ENCODE results near the gene TNRC6B.
A peak's percentile ranks its signal among the peaks of the same experiment; 100 is the strongest.

TNRC6B gene

DNA sequence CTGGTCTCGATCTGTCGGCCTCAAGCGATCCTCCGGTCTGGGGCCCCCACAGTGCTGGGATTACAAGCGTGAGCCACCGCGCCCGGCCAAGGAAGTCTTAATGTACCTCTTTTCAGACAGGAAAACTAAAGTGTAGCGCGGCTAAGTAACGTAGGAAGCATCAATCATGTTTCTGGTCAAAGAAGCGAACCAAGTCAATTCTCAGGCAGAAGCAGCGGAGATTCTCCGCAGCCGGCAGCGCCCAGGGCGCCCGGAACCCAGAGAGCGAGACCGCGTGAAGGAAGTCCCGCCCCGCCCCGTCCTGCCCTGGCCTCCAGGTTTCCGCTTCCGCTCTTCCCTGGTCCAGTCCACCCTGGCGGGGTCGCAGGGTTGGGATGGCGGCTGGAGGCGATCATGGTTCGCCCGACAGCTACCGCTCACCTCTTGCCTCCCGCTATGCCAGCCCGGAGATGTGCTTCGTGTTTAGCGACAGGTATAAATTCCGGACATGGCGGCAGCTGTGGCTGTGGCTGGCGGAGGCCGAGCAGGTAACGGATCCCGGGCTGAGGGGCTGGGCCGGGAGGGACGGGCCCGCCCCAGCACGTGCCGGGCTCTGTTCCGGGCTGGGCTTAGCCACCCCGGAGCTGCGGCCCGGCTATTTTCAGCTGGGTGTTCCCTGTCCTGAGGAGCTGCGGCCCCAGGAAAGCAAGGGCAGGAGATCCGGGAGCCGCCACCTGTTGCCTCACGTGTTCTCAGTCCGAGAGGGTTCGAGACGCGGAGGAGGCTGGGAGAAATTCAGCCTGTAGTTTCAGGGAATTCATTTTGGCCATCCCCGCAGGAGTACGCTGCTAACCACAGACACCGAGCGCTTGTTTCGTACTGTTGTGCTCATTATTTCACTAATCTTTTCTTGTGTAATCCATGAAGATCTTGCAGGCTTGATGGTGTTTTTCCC is 168.7 kb downstream of the TNRC6B start, which contains the start of gene ADSL:
Gene ADSL (plus strand): TSS at position 316 of the 934 bp plus-strand sequence. CDS start 59 bp downstream, at position 375.
- Histone ChIP-seq H3K27me3 (ENCODE audit: low read depth, low read length) (no peaks in the 10 kb centered on the region), H3K4me1 (ENCODE audit: control insufficient read depth in 1 of 2, insufficient read depth in 2 of 2, low read length in 2 of 2) (peaks cover 7 to 18% of the 10 kb centered on the region in 2 donors), H3K4me3 (ENCODE audit: low read depth in 1 of 2, low read length in 2 of 2) (peak within 1 kb of the TSS; percentile 80 to 81), H3K9me3 (ENCODE audit: control insufficient read depth in 1 of 2, low read length in 2 of 2) (no peaks in the 10 kb centered on the region), H3K27ac (ENCODE audit: low read length) (peak within 1 kb of the TSS; percentile 83), H3K36me3 (ENCODE audit: control insufficient read depth in 1 of 2, insufficient read depth in 2 of 2, low read length in 2 of 2) (peaks cover 0 to 14% of the 10 kb centered on the region in 2 donors)

- H3K27ac ChIP-seq (ENCODE audit: low read length), result peak overlapping the region; percentile 83
- no peaks in the 10 kb centered on the region for H3K27me3 ChIP-seq (ENCODE audit: low read depth, low read length)
- peak overlapping the region; percentile 80 to 81 for H3K4me3 ChIP-seq (ENCODE audit: low read depth in 1 of 2, low read length in 2 of 2)
- peaks cover 7 to 18% of the 10 kb centered on the region in 2 donors for H3K4me1 ChIP-seq (ENCODE audit: control insufficient read depth in 1 of 2, insufficient read depth in 2 of 2, low read length in 2 of 2)
- no peaks in the 10 kb centered on the region for H3K9me3 ChIP-seq (ENCODE audit: control insufficient read depth in 1 of 2, low read length in 2 of 2)
- H3K36me3 ChIP-seq (ENCODE audit: control insufficient read depth in 1 of 2, insufficient read depth in 2 of 2, low read length in 2 of 2), result peaks cover 3 to 14% of the 10 kb centered on the region in 2 donors
Measured at GRCh38 chr22:40347300-40347699, 169.6 kb downstream of the TNRC6B start.

GRCh38 chr22:40348025-40348658 is 170.4 kb downstream of the TNRC6B start:
- H3K36me3 ChIP-seq (ENCODE audit: control insufficient read depth in 1 of 2, insufficient read depth in 2 of 2, low read length in 2 of 2), result peaks cover 10 to 21% of the 10 kb centered on the region in 2 donors
- H3K27ac ChIP-seq (ENCODE audit: low read length), result peak overlapping the region; percentile 83
- H3K27me3 ChIP-seq (ENCODE audit: low read depth, low read length), result no peaks in the 10 kb centered on the region
- H3K4me1 ChIP-seq (ENCODE audit: control insufficient read depth in 1 of 2, insufficient read depth in 2 of 2, low read length in 2 of 2), result peaks cover 7 to 18% of the 10 kb centered on the region in 2 donors
- H3K4me3 ChIP-seq (ENCODE audit: low read depth in 1 of 2, low read length in 2 of 2), result peak overlapping the region; percentile 80 to 81
- no peaks in the 10 kb centered on the region for H3K9me3 ChIP-seq (ENCODE audit: control insufficient read depth in 1 of 2, low read length in 2 of 2)

DNA sequence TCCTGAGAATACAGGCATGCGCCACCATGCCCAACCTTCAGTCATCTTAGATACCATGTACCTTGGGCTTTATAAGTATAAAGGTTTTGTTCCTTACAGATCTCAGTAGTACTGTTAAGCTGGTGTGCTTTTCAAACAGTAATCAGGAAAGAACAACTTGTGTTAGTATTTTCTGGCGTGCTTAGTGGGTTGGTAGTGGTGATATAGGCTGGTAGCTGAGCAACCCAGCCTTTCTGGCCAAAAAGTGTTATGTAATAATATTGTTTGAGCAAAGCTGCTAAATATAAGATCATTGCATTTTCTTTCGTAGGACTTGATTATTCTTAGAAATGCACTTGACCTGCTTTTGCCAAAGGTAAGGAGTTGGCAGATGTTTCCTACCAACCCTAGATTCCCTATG is 175.0 kb downstream of the TNRC6B start:
- Histone ChIP-seq H3K9me3 (ENCODE audit: control insufficient read depth in 1 of 2, low read length in 2 of 2) (no peaks in the 10 kb centered on the region), H3K27ac (ENCODE audit: low read length) (no peak overlapping the region), H3K36me3 (ENCODE audit: control insufficient read depth in 1 of 2, insufficient read depth in 2 of 2, low read length in 2 of 2) (peaks cover 14 to 53% of the 10 kb centered on the region in 2 donors), H3K4me1 (ENCODE audit: control insufficient read depth in 1 of 2, insufficient read depth in 2 of 2, low read length in 2 of 2) (peaks cover 2 to 8% of the 10 kb centered on the region in 2 donors), H3K4me3 (ENCODE audit: low read depth in 1 of 2, low read length in 2 of 2) (no peak overlapping the region), H3K27me3 (ENCODE audit: low read depth, low read length) (no peaks in the 10 kb centered on the region)

- Histone ChIP-seq H3K4me3 (ENCODE audit: low read depth in 1 of 2, low read length in 2 of 2) (no peak overlapping the region), H3K27me3 (ENCODE audit: low read depth, low read length) (no peaks in the 10 kb centered on the region), H3K36me3 (ENCODE audit: control insufficient read depth in 1 of 2, insufficient read depth in 2 of 2, low read length in 2 of 2) (peaks cover 64 to 91% of the 10 kb centered on the region in 2 donors), H3K4me1 (ENCODE audit: control insufficient read depth in 1 of 2, insufficient read depth in 2 of 2, low read length in 2 of 2) (no peaks in the 10 kb centered on the region), H3K9me3 (ENCODE audit: control insufficient read depth in 1 of 2, low read length in 2 of 2) (no peaks in the 10 kb centered on the region), H3K27ac (ENCODE audit: low read length) (no peak overlapping the region)
Measured at GRCh38 chr22:40361100-40361499, 183.4 kb downstream of the TNRC6B start.

DNA sequence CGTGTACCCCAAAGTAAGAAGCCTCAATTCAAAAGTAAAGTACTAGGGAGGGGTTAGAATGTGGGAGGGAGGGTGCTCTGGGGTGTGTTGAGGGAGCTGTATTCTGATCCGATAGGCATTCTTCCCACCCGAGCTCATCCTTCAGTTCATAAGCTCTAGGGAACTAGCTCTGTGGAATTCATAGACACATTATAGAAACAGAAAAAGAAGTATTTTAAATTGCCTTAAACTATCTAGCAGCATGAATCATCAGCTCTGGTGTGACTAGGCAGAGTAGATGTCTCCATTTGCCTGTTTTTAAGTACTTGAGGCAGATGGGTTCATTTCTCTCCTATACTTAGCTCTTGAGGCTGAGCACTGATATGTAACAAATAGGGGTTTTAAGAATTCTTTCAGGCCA is 185.3 kb downstream of the TNRC6B start:
- no peak overlapping the region for H3K4me3 ChIP-seq (ENCODE audit: low read depth in 1 of 2, low read length in 2 of 2)
- no peaks in the 10 kb centered on the region for H3K4me1 ChIP-seq (ENCODE audit: control insufficient read depth in 1 of 2, insufficient read depth in 2 of 2, low read length in 2 of 2)
- no peaks in the 10 kb centered on the region for H3K27me3 ChIP-seq (ENCODE audit: low read depth, low read length)
- H3K9me3 ChIP-seq (ENCODE audit: control insufficient read depth in 1 of 2, low read length in 2 of 2), result no peaks in the 10 kb centered on the region
- peaks cover 72 to 96% of the 10 kb centered on the region in 2 donors for H3K36me3 ChIP-seq (ENCODE audit: control insufficient read depth in 1 of 2, insufficient read depth in 2 of 2, low read length in 2 of 2)
- no peak overlapping the region for H3K27ac ChIP-seq (ENCODE audit: low read length)

- Histone ChIP-seq H3K4me1 (ENCODE audit: control insufficient read depth in 1 of 2, insufficient read depth in 2 of 2, low read length in 2 of 2) (no peaks in the 10 kb centered on the region), H3K4me3 (ENCODE audit: low read depth in 1 of 2, low read length in 2 of 2) (no peak overlapping the region), H3K9me3 (ENCODE audit: control insufficient read depth in 1 of 2, low read length in 2 of 2) (no peaks in the 10 kb centered on the region), H3K36me3 (ENCODE audit: control insufficient read depth in 1 of 2, insufficient read depth in 2 of 2, low read length in 2 of 2) (peaks cover 63 to 84% of the 10 kb centered on the region in 2 donors), H3K27me3 (ENCODE audit: low read depth, low read length) (no peaks in the 10 kb centered on the region), H3K27ac (ENCODE audit: low read length) (no peak overlapping the region)
Measured at GRCh38 chr22:40364431-40364830, 186.7 kb downstream of the TNRC6B start.

GRCh38 chr22:40366068-40366467 is 188.3 kb downstream of the TNRC6B start:
- no peaks in the 10 kb centered on the region for H3K9me3 ChIP-seq (ENCODE audit: control insufficient read depth in 1 of 2, low read length in 2 of 2)
- no peaks in the 10 kb centered on the region for H3K27me3 ChIP-seq (ENCODE audit: low read depth, low read length)
- H3K4me3 ChIP-seq (ENCODE audit: low read depth in 1 of 2, low read length in 2 of 2), result no peak overlapping the region
- H3K36me3 ChIP-seq (ENCODE audit: control insufficient read depth in 1 of 2, insufficient read depth in 2 of 2, low read length in 2 of 2), result peaks cover 56 to 68% of the 10 kb centered on the region in 2 donors
- no peak overlapping the region for H3K27ac ChIP-seq (ENCODE audit: low read length)
- H3K4me1 ChIP-seq (ENCODE audit: control insufficient read depth in 1 of 2, insufficient read depth in 2 of 2, low read length in 2 of 2), result no peaks in the 10 kb centered on the region

DNA sequence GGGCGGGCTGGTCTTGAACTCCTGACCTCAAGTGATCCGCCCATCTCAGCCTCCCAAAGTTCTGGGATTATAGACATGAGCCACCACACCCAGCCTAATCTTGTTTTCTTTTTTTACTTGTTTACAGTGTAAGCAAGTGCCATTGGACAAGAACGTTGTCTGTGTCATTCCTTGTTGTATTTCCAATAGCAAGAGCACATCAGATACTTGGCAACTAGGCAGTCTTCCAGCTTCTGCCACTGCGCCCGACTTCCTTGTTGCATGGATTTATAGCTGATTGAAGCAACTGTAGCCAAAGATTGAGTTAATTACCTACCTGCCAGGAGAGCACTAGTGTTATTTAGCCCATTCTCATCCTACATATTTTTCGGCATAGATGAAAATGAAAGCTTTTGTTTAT is 189.6 kb downstream of the TNRC6B start:
- H3K4me3 ChIP-seq (ENCODE audit: low read depth in 1 of 2, low read length in 2 of 2), result no peak overlapping the region
- H3K9me3 ChIP-seq (ENCODE audit: control insufficient read depth in 1 of 2, low read length in 2 of 2), result no peaks in the 10 kb centered on the region
- no peaks in the 10 kb centered on the region for H3K27me3 ChIP-seq (ENCODE audit: low read depth, low read length)
- H3K36me3 ChIP-seq (ENCODE audit: control insufficient read depth in 1 of 2, insufficient read depth in 2 of 2, low read length in 2 of 2), result peaks cover 43 to 55% of the 10 kb centered on the region in 2 donors
- H3K4me1 ChIP-seq (ENCODE audit: control insufficient read depth in 1 of 2, insufficient read depth in 2 of 2, low read length in 2 of 2), result no peaks in the 10 kb centered on the region
- H3K27ac ChIP-seq (ENCODE audit: low read length), result no peak overlapping the region

GRCh38 chr22:40368016-40368415 is 190.3 kb downstream of the TNRC6B start:
- H3K4me3 ChIP-seq (ENCODE audit: low read depth in 1 of 2, low read length in 2 of 2), result no peak overlapping the region
- no peaks in the 10 kb centered on the region for H3K27me3 ChIP-seq (ENCODE audit: low read depth, low read length)
- no peaks in the 10 kb centered on the region for H3K9me3 ChIP-seq (ENCODE audit: control insufficient read depth in 1 of 2, low read length in 2 of 2)
- no peak overlapping the region for H3K27ac ChIP-seq (ENCODE audit: low read length)
- no peaks in the 10 kb centered on the region for H3K4me1 ChIP-seq (ENCODE audit: control insufficient read depth in 1 of 2, insufficient read depth in 2 of 2, low read length in 2 of 2)
- peaks cover 37 to 48% of the 10 kb centered on the region in 2 donors for H3K36me3 ChIP-seq (ENCODE audit: control insufficient read depth in 1 of 2, insufficient read depth in 2 of 2, low read length in 2 of 2)

- Histone ChIP-seq H3K27ac (ENCODE audit: low read length) (no peak overlapping the region), H3K36me3 (ENCODE audit: control insufficient read depth in 1 of 2, insufficient read depth in 2 of 2, low read length in 2 of 2) (peaks cover 34 to 42% of the 10 kb centered on the region in 2 donors), H3K4me1 (ENCODE audit: control insufficient read depth in 1 of 2, insufficient read depth in 2 of 2, low read length in 2 of 2) (no peaks in the 10 kb centered on the region), H3K9me3 (ENCODE audit: control insufficient read depth in 1 of 2, low read length in 2 of 2) (no peaks in the 10 kb centered on the region), H3K27me3 (ENCODE audit: low read depth, low read length) (no peaks in the 10 kb centered on the region), H3K4me3 (ENCODE audit: low read depth in 1 of 2, low read length in 2 of 2) (no peak overlapping the region)
Measured at GRCh38 chr22:40368836-40369235, 191.1 kb downstream of the TNRC6B start.
